ENCODE results near the gene ZNF175.

Gene ZNF175

GRCh38 chr19:51570962-51571575 is at the start of gene ZNF175:
Gene ZNF175, plus strand, starts transcription at chr19:51571283. Its CDS starts 2,047 bp downstream, at chr19:51573330.
- DNase-seq (ENCODE audit: low read depth), result peak; percentile 81

- DNase-seq (ENCODE audit: low read depth), result no peak
Observed at GRCh38 chr19:51521357-51521756, 49.7 kb upstream of the ZNF175 start.

- no peak for DNase-seq (ENCODE audit: low read depth)
Observed at GRCh38 chr19:51521781-51522180, 49.3 kb upstream of the ZNF175 start.

- DNase-seq (ENCODE audit: low read depth), result no peak
Observed at GRCh38 chr19:51524666-51525264, 46.3 kb upstream of the ZNF175 start.

DNA sequence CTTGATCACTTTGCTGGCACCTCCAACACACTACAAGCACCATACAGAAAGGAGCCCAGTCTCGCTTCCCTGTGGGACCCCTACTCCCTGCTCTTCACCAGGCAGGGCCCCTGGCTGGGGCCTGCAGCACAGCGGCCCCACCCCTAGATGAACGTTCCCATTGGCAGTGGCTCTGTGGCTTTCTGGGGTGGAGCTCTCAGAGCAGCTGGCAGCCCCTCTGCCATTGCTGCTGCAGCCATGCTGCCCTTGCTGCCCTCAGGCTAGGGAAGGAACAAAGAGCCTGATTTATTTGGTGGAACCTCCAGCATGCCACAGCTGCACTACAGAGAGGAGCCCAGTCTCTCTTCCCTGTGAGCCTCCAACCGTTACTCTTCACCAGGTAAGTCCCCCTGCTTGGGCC is 45.4 kb upstream of the ZNF175 start:
- DNase-seq (ENCODE audit: low read depth), result no peak

- DNase-seq (ENCODE audit: low read depth), result no peak
Observed at GRCh38 chr19:51529301-51529700, 41.8 kb upstream of the ZNF175 start.

DNA sequence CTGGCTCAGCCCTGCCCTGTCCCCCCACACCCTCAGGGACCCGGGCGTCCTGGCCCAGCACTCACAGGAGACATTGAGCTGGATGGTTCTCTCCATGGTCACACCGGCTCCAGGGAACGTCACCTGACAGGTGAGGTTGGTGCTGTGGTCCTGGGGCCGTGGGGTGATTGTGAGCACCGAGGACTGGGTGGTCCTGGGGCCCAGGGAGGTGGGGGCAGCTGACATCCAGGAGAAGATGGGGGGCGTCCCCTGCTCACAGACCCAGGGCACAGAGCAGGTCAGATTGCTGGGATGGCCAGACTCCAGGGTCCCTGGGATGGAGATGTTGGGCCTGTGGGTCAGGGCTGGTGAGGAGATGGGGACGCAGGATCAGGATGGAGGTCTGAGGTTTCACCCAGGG is 40.5 kb upstream of the ZNF175 start:
- DNase-seq (ENCODE audit: low read depth), result no peak

DNA sequence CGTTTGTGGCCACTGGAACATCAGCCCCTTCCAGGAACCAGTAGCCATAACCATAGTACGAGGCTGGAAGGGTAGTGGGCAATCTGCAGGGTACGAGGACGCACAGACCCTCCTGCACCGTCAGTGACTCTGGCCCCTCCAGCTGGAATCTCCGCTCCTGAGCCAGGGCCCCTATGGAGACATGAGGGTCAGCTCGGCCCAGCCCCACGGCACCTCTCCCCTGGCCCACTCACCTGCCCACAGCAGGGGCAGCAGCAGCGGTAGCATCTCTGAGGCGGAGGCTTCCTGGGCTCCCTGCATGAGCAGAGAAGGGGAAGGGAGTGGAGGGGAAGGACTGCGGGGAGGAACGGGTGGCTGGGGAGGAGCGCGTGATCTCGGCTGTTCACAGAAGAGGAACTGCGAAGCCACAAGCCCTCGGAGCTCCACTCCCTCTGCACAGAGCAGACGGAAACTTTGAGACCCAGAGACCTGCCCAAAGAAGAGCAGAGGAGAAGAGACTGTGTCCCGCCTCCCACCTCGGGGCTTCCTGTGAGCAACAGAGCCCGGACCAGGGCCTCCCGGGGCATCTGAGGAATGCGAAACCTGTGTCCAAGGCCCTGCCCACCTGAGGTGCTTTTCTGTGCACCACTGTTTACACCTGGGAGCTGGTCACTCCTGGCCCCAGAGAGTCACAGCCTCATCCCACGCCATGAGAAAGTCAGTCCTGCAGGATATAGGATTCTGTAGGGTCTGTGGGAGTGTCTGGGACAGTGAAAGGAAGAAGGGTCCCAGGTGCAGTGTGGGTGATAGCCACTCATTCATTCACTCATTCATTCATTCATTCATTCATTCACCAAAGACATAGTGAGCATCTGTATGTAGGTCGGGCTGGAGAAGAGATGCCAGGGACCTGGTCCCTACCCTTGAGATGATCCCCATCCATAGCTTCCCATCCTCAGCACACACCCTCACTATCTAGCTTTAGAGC is 39.5 kb upstream of the ZNF175 start, which contains the start of gene SIGLEC6:
SIGLEC6 (minus strand) TSS at position 322 of the 967 bp plus-strand sequence; CDS start at position 300, 22 bp downstream.
- DNase-seq (ENCODE audit: low read depth), result no peak

GRCh38 chr19:51535535-51535934 is 35.5 kb upstream of the ZNF175 start:
- DNase-seq (ENCODE audit: low read depth), result no peak

GRCh38 chr19:51539821-51540366 is 31.2 kb upstream of the ZNF175 start:
- no peak for DNase-seq (ENCODE audit: low read depth)

- DNase-seq (ENCODE audit: low read depth), result no peak
Observed at GRCh38 chr19:51541458-51542357, 29.4 kb upstream of the ZNF175 start.

DNA sequence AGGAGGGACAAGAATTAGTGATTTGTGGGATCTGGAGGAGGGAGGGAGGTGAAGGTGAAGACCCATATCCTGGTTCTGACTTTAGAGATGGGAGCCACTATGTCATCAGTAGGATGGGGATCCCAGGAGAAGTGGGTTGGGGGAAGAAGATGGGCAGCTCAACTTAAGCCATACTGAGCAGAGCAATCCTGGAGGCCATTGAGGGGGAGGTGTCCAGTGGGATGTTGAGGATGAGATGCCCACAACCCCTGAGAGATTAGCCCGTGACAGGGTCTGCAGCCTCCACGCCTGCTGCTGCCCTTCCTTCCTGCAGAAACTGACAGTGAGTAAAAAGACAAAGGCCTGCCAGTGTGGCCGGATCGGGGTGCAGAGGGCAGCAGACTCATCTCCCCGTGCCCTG is 28.4 kb upstream of the ZNF175 start:
- no peak for DNase-seq (ENCODE audit: low read depth)

DNA sequence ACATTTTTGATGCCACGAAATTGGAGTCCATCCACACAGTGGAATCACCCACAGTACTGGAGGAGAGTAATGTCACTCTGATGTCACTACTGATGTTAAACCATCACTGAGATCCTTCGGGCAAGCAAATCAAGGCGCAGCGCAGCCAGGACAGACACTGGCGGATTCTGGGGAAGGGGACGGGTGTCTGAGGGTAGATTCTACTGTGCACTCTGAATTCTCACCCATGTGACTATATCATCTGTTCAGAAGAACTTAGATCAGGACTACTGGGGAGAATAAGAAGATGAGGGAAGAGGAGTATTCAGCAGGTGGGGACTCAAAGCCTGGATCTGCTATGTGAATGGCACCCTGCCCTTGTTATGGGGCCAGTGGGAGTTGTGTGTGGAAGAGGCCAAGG is 27.0 kb upstream of the ZNF175 start:
- DNase-seq (ENCODE audit: low read depth), result no peak

GRCh38 chr19:51546107-51546649 is 24.9 kb upstream of the ZNF175 start:
- DNase-seq (ENCODE audit: low read depth), result no peak

DNA sequence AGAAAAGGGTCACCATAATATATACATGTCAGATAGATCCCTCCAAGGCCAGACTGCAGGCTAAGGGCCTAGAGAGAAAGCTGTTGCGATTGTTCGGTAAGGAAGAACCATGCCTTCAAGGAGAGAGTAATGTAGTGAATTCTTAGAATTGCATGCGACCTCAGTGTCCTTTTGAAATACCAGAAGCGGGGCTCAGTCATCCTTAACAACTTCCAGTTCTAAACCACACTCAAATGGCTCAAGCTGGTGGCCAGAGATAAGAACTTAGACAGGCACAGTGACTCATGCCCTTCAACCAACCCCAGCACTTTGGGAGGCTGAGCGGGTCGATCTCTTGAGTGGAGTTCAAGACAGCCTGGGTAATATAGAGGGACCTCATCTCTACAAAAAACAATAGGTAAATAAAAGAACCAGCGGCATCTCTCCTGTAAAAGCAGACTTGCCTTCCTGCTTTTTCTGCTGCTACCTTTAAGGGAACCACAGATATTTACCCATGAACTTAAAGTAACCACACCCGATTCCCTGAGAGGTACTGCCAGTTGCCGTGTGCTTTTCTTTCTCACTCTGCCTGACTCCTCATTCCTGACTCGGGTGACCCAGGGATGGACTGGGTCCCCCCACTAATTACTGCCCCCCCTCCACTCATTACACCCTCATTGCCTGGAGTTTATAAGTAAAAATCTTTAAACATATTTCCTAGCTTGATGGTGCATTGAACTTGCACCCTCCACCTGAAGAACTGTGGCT is 24.3 kb upstream of the ZNF175 start:
- no peak for DNase-seq (ENCODE audit: low read depth)

DNA sequence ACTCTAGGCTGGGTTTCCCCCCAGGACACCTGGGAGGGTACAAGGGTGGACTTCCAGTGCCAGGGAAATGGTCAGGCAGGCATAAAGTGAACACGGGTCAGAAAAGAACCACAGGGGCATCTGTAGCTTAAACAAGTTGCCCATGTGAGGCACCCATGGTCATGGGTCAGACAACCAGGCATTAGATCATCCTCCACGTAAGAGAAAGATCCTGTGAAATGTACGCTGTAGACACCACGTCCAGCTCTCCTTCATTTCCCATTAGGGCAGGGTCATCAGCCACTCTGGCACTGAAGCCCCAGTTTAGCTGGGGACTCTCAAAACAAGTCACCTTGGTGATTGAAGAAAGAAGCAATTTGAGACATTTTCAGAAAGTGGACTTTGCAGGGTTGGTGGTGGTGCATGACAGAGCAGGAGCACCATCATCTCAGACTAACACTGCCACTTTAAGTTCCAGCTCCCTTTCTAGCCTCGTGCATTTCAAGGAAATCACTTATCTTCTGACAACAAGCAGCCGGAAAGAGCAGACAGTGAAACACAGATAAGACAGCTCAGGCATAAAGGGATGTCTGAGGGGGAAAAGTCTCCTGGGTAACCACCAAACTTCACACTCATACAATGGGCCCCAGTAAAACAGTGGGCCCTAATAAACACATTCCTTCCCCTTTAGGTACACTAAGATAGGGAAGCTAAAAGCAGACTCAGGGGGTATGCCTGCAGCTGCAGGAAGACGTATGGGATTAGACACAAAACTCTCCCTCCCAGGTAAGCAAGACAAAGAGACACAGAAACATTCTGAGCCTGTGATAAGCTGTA is 23.5 kb upstream of the ZNF175 start:
- DNase-seq (ENCODE audit: low read depth), result no peak

- DNase-seq (ENCODE audit: low read depth), result no peak
Observed at GRCh38 chr19:51548213-51548651, 22.9 kb upstream of the ZNF175 start.

DNA sequence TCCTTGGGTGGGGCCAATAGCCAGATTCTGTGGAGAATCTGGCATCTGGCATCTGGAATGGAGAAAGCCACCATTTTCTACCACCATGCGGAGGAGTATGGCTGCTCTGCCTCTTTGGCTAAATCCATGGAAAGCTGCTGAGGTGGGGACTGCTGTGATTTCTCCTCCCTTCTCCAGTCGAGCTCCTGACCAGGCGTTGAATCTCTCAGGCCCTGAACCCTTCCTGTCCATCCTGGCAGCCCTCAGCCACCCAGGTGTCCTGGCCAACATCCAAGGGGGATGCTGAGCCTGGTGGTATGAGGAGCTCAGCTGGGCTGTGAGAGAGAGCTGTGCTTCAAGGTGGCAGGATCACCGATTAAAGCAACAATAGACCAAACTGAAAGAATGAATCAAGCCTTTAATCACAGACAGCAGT is 22.2 kb upstream of the ZNF175 start:
- DNase-seq (ENCODE audit: low read depth), result no peak

DNA sequence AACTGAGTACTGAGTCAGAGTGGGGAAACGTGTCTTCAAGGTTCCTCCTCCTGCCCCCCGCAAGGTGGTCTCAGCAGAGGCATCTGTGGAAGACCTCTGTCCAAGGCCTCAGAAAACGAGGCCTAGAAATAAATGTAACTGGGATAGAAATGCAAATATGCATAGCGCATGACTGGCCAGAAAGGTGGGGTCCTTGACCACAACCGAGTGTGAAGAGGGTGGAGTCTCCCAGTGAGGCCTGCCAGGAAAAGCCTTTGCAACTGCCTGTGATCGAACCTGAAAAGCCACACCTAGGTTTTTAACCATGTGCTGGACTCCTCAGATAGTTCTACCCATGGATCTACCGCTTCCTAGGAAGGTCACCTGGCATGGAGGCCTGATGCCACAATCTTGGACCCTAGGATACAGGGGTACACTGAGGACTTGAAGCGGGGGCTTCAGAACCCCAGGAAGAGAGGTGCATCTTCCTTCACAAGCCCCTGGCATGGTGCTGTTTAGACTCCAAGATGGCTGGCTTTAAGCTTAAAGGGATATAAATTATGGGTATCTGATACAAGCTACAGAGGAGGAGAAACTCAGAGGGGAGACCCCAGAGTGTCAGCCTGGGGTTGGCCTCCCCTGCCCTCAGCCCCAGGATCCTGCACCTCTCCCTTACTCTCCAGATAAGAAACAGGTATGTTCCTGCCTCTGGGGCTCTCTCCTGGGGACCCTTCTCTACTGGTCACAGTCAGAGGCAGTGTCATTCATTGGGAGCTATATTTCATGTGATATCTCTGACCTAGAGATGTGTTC is 21.4 kb upstream of the ZNF175 start:
- DNase-seq (ENCODE audit: low read depth), result no peak

All from stimulated activated CD4-positive, alpha-beta T cell treated with anti-CD3 and anti-CD28 coated beads, Interleukin-2, amount 100 ng/mL, for 4 hours (primary cell).